Measurements from ENCODE around the gene PHKG2.
"Not testable (repeated sequence)": the region's sequence is repeated elsewhere in the genome, so short reads cannot be mapped to it uniquely, and the experiment has no call there.

PHKG2 gene

GRCh38 chr16:30747799-30748633 lies at the start of gene PHKG2:
TSS of gene PHKG2 (plus strand) at chr16:30748425. CDS start at chr16:30748821, 396 bp downstream.
- peak; percentile 93 to 96 for DNase-seq (ENCODE audit: low read depth in 2 of 2)

DNA sequence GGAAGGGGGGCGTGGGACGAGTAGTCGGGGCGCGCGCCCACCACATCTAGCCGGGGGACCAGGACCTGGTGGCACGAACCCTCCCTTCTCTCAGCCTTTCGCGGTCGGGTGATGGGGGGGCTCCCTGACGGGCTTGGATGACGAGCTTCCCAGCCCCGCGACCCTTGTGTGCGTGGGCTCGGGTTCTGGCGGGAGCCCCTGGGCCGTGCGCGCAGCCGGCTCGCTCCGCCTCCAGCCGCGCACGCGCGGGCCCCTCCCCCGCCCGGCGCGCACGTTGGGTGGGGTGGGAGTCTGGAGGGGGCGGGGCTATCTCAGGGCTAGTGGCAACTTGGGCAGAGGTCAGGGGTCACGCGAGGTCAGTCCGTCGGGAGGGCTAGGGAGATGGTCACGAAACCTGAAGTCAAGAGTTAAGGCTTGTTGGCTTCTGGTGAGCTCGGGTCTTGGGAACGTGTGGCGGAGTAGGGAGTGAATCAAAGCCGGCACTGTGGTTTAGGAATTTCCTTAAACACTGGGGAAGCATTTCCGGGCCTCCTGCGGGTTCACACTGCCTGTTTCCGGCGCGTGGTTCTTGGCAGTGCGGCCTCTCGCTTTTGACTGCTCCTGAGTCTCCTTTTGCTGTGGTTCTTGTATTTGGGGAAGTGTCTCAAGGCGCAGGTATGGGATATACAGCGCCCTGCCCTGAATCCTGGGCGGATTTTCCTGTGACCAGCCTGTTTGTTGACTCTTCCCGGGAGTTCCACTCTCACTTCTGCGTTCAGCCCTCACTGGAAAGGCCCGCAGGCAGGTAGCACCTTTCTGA lies 49.2 kb upstream of the PHKG2 start, which contains the start of gene SRCAP:
Gene SRCAP (plus strand): TSS at position 356 of the 799 bp plus-strand sequence. CDS start 1,654 bp downstream, outside the sequence.
- peak; percentile 25 to 29 for DNase-seq (ENCODE audit: low read depth in 2 of 2)

DNA sequence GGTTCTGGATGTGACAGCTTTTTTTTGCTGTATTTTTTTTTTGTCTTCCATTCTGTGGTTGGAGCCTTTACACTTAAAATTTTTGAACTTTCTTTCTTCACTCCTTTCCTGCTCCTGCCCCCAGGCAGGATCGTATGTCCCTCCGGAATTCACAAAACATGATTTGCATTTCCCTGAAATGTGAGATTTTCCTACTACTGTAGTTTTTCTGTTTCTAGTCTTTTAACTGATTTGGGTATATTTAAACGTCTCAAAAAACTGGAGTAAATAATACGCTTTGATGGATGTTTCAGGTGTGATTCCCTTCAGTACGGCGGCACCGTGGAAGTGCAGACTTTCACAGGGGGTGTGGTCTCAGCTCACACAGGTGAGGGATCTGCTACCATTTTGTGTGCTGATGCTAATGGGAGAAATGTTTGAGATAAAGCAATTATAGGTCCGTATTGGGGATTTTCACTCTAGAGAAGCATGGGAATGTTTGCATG lies 48.6 kb upstream of the PHKG2 start:
- no peak for DNase-seq (ENCODE audit: low read depth in 2 of 2)

DNA sequence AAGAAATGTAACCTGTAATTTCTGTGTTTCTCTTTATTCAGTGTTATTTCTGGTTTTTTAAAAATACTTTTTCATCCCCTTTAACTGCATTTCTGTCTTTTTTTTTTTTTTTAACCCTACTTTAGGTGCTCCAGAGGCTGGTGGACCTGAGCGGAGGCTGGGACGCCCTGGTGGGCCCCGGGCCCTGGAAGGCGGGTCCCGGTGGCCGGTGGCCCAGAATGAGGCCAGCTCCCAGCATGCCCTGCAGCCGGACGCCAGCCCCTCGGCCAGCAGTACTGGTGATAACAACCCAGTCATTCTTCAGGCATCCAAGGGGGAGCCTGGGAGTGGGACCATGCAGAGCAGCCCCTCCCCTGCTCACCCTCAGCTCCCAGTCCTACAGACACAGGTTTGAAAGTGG lies 47.7 kb upstream of the PHKG2 start:
- DNase-seq (ENCODE audit: low read depth in 2 of 2): no peak

GRCh38 chr16:30700971-30701370 lies 47.3 kb upstream of the PHKG2 start:
- DNase-seq (ENCODE audit: low read depth in 2 of 2): no peak

- not testable (repeated sequence) for DNase-seq (ENCODE audit: low read depth in 2 of 2)
These were observed 45.2 kb upstream of the PHKG2 start for GRCh38 chr16:30703071-30703470.

DNA sequence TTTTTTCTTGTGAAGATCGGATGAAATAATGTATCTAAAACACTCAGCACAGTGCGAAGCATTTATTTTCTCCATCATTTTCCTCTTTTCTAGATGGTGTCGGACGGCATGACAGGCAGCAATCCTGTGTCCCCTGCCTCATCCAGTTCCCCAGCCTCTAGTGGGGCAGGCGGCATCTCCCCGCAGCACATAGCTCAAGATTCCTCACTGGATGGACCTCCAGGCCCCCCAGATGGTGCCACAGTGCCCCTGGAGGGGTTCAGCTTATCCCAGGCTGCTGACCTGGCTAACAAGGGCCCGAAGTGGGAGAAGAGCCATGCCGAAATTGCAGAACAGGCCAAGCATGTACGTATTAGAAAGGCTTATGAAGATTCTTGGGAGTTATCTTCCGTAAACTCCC lies 44.3 kb upstream of the PHKG2 start:
- no peak for DNase-seq (ENCODE audit: low read depth in 2 of 2)

GRCh38 chr16:30706046-30706445 lies 42.2 kb upstream of the PHKG2 start:
- DNase-seq (ENCODE audit: low read depth in 2 of 2): no peak

- no peak for DNase-seq (ENCODE audit: low read depth in 2 of 2)
These were observed 37.3 kb upstream of the PHKG2 start for GRCh38 chr16:30710971-30711370.

- no peak for DNase-seq (ENCODE audit: low read depth in 2 of 2)
These were observed 36.5 kb upstream of the PHKG2 start for GRCh38 chr16:30711712-30712111.

- no peak for DNase-seq (ENCODE audit: low read depth in 2 of 2)
These were observed 32.3 kb upstream of the PHKG2 start for GRCh38 chr16:30715750-30716445.

- DNase-seq (ENCODE audit: low read depth in 2 of 2): no peak
These were observed 28.1 kb upstream of the PHKG2 start for GRCh38 chr16:30720086-30720485.

GRCh38 chr16:30720694-30721093 lies 27.5 kb upstream of the PHKG2 start:
- DNase-seq (ENCODE audit: low read depth in 2 of 2): no peak

DNA sequence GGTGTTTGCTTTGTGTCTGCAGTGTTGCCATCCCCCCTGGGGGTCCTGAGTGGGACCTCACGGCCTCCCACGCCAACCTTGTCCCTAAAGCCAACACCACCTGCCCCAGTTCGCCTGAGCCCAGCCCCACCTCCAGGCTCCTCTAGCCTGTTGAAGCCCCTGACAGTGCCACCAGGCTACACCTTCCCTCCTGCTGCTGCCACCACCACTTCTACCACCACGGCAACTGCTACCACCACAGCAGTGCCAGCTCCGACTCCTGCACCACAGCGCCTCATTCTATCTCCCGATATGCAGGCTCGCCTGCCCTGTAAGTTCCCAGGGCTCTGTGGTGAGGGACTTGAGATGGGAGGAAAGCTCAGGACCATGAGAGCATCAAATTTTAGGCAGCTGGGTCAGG lies 27.1 kb upstream of the PHKG2 start:
- DNase-seq (ENCODE audit: low read depth in 2 of 2): no peak

GRCh38 chr16:30721606-30722005 lies 26.6 kb upstream of the PHKG2 start:
- peak; percentile 19 to 23 for DNase-seq (ENCODE audit: low read depth in 2 of 2)

DNA sequence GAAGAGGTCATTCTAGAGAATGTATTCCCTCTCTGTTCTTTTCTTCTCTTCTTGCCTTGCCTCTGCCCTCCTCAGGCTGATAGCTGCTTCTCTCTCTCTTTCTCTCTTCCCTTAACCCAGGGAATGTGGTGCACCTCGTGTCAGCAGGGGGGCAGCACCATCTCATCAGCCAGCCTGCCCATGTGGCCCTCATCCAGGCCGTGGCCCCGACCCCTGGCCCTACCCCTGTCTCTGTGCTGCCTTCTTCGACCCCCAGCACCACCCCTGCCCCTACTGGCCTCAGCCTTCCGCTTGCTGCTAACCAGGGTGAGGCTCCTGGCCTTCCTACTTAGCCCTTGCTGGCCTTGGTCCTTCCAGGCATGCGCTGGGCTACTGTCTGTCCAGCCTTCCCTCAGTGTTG lies 25.8 kb upstream of the PHKG2 start:
- DNase-seq (ENCODE audit: low read depth in 2 of 2): no peak

DNA sequence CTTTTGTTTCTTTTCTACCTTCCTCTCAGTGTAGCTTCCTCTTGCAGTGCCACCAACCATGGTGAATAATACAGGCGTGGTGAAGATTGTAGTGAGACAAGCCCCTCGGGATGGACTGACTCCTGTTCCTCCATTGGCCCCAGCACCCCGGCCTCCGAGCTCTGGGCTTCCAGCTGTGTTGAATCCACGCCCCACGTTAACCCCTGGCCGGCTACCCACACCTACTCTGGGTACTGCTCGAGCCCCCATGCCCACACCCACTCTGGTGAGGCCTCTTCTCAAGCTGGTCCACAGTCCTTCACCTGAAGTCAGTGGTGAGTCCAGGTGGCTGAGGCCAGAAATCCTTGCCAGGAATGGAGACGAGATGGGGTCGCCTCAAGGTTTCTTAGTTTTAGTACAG lies 25.3 kb upstream of the PHKG2 start:
- DNase-seq (ENCODE audit: low read depth in 2 of 2): no peak

DNA sequence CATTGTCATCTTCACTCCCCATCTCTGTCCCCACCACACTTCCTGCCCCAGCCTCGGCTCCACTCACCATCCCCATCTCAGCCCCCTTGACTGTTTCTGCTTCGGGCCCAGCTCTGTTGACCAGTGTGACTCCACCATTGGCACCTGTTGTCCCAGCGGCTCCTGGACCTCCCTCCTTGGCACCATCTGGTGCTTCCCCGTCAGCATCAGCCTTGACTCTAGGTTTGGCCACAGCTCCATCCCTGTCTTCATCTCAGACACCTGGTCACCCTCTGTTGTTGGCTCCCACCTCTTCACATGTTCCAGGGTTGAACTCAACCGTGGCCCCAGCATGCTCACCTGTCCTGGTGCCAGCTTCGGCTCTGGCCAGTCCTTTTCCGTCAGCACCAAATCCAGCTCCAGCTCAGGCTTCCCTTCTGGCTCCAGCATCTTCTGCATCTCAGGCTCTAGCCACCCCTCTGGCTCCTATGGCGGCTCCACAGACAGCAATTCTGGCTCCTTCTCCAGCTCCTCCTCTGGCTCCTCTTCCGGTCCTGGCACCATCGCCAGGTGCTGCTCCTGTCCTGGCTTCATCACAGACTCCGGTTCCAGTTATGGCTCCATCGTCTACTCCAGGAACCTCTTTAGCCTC lies 24.4 kb upstream of the PHKG2 start:
- DNase-seq (ENCODE audit: low read depth in 2 of 2): no peak

DNA sequence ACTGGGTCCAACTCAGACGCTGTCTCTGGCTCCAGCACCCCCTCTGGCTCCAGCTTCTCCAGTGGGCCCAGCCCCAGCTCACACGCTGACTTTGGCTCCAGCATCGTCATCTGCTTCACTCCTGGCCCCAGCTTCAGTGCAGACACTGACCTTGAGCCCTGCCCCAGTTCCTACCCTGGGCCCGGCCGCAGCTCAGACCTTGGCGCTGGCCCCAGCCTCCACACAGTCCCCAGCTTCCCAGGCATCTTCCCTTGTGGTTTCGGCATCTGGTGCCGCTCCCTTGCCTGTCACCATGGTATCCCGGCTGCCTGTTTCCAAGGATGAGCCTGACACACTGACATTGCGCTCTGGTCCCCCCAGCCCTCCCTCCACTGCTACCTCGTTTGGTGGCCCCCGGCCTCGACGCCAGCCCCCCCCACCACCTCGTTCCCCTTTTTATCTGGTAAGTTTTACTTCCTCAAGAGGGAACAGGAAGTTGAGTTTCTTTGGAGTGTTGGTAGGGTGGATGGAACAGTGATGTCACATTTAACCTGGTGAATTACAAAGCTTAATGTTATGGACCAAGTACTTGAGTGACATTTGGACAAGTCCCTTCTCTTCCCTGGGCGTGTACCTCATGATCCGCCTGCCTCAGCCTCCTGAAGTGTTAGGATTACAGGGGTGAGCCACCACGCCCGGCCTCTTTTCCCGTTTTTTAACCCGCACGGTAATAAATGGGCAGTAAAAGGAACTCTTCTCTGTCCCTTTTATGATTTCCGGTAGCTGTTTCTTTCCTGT lies 23.4 kb upstream of the PHKG2 start:
- DNase-seq (ENCODE audit: low read depth in 2 of 2): no peak

GRCh38 chr16:30725418-30725792 lies 22.8 kb upstream of the PHKG2 start:
- no peak for DNase-seq (ENCODE audit: low read depth in 2 of 2)

GRCh38 chr16:30728321-30728720 lies 19.9 kb upstream of the PHKG2 start:
- DNase-seq (ENCODE audit: low read depth in 2 of 2): no peak

All from fibroblast of skin of left biceps (primary cell).